GM19043 (cell line): Measurements from ENCODE around the gene COL23A1.

Experiments used
- ATAC-seq: cut with Tn5 transposase; IDR thresholded peaks from one replicate; pipeline ENCODE4 v1.9.1; 2021; ENCODE audit warnings: low read depth; ENCODE audit not compliant: unreplicated experiment

COL23A1 gene

GRCh38 chr5:178590141-178590923, at the start of gene COL23A1:
COL23A1 (minus strand) TSS chr5:178590393.
- ATAC-seq: no peak

GRCh38 chr5:178637356-178638074, 47.3 kb upstream of the COL23A1 start:
- no peak for ATAC-seq

GRCh38 chr5:178632285-178632684, 42.1 kb upstream of the COL23A1 start:
- no peak for ATAC-seq

- no peak for ATAC-seq
These were observed 40.8 kb upstream of the COL23A1 start for GRCh38 chr5:178630951-178631350.

- ATAC-seq: no peak
These were observed 40.3 kb upstream of the COL23A1 start for GRCh38 chr5:178630475-178630930.

- ATAC-seq: no peak
These were observed 37.0 kb upstream of the COL23A1 start for GRCh38 chr5:178627259-178627598.

GRCh38 chr5:178626484-178627258, 36.5 kb upstream of the COL23A1 start, which contains the start of gene CLK4:
CLK4 (minus strand) TSS chr5:178627050; CDS start chr5:178623416, 3,634 bp downstream.
- peak; percentile 73 for ATAC-seq

GRCh38 chr5:178625679-178626483, 35.7 kb upstream of the COL23A1 start:
- ATAC-seq: peak; percentile 16

GRCh38 chr5:178624631-178625546, 34.7 kb upstream of the COL23A1 start:
- no peak for ATAC-seq

- ATAC-seq: no peak
These were observed 32.6 kb upstream of the COL23A1 start for GRCh38 chr5:178622679-178623247.

GRCh38 chr5:178619390-178619789, 29.2 kb upstream of the COL23A1 start:
- no peak for ATAC-seq

GRCh38 chr5:178612299-178612698, 22.1 kb upstream of the COL23A1 start:
- no peak for ATAC-seq

- ATAC-seq: no peak
These were observed 16.1 kb upstream of the COL23A1 start for GRCh38 chr5:178606269-178606668.

- no peak for ATAC-seq
These were observed 15.6 kb upstream of the COL23A1 start for GRCh38 chr5:178605788-178606187.

GRCh38 chr5:178602752-178603151, 12.6 kb upstream of the COL23A1 start:
- ATAC-seq: no peak

GRCh38 chr5:178595750-178596149, 5.6 kb upstream of the COL23A1 start:
- no peak for ATAC-seq

- ATAC-seq: no peak
These were observed 5.0 kb upstream of the COL23A1 start for GRCh38 chr5:178595150-178595549.

GRCh38 chr5:178590924-178591423, 781 bp upstream of the COL23A1 start:
- ATAC-seq: no peak
